Measurements from ENCODE around the gene PLCH2.
A peak's percentile ranks its signal among the peaks of the same experiment; 100 is the strongest.

Gene PLCH2

GRCh38 chr1:2460996-2461751, 14.9 kb upstream of the PLCH2 start:
- no peak for DNase-seq

GRCh38 chr1:2462819-2463218, 13.3 kb upstream of the PLCH2 start:
- DNase-seq = no peak

GRCh38 chr1:2463396-2463795, 12.7 kb upstream of the PLCH2 start:
- no peak for DNase-seq

GRCh38 chr1:2465371-2466269, 10.5 kb upstream of the PLCH2 start:
- no peak for DNase-seq

DNA sequence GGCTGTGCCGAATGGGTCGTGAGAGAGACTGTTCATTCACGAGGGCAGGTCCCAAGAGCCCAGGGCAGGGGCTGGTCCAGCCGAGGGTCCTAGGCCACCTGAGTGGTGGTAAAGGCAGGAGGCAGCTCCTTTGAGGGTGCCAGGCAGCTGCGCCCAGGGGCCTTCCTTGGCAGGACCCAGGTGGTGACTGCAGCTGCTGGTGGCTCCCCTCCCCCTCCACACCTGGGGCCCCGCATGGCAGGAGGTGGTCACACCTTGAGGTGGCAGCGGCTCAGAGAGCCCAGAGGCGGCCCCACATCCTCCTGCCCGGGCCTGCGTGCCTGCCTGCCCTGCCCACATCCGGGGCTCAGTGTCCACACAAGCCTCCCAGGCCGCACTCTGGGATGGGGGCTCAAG, 9.8 kb upstream of the PLCH2 start:
- no peak for DNase-seq

GRCh38 chr1:2466958-2467554, 9.0 kb upstream of the PLCH2 start:
- DNase-seq = no peak

GRCh38 chr1:2468041-2468472, 8.0 kb upstream of the PLCH2 start:
- peak; percentile 20 for DNase-seq

GRCh38 chr1:2468540-2468939, 7.5 kb upstream of the PLCH2 start:
- DNase-seq = no peak

DNA sequence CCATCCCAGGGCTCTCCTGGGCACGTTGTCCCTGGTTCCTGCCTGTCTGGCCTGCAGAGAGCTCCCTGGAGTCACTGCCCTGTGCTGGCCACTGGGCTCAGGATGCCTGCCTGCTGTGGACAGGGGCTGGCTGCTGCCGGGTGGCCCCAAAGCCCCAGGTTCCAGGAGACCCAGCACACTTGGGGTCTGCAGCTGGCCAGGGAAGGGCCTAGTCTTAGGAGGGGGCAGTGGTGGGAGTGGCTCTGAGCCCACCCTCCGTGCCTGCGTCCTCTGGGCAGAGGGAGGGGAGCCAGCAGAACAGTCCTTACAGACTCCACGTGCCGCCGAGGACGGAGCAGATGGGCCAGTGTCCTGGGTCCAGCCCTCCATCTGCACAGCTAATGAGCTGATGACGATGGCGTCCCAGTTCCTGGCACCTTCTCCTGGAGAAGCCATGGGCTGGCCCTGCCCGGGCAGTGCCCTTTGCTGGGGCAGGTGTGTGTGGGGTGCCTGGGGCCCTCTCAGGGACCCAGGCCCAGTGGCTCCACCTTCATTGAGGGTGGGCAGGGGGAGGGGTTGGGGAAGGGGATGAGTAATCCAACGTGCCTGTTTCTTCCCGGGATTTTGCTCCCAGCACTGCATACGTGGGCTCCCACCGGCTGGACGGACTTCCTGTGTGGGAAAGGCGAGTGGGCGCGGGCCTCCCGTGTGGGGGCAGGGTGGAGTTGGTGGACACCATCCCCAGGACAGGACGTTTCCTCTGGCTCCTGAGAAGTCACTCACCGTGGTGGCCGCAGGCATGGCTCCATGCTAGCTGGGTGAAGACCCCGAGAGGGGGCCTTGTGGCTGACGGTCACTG, 6.8 kb upstream of the PLCH2 start:
- DNase-seq = no peak

GRCh38 chr1:2470290-2471158, 5.6 kb upstream of the PLCH2 start:
- DNase-seq = no peak

DNA sequence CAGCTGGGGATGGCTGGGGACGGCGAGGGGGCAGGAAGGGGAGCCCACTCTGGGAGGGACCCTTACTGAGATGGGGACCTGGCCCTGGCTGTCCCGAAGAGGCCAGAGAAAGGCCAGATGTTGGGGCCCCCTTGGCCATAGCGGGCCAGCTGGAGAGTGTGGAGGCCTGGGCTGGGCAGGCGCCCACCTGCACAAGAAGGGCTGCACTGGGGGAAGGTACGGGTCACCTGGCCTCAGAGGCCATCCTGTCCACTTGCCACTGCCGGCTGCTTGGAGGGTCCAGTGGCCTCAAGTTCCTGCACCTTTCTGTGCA, 5.0 kb upstream of the PLCH2 start:
- no peak for DNase-seq

DNA sequence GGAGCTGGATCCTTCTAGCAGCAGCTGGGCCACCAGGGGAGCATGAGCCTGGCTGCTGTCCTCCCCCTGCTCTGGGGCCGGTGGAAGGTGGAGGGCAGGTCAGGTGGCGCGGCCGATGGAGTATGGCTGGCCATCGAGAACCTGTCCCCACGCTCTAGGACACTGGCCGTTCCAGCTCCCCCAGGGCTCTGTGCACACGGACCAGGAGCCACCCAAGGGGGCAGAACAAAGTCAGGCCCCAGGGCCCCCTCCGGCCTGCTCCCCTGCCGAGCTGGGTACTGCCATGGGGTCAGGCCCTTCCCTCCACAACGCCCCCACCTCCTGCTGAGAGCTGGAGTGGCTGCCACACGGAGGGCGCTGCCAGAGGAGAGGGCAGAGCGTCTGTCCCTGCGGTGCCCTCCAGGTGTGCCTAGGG, 4.5 kb upstream of the PLCH2 start:
- no peak for DNase-seq

DNA sequence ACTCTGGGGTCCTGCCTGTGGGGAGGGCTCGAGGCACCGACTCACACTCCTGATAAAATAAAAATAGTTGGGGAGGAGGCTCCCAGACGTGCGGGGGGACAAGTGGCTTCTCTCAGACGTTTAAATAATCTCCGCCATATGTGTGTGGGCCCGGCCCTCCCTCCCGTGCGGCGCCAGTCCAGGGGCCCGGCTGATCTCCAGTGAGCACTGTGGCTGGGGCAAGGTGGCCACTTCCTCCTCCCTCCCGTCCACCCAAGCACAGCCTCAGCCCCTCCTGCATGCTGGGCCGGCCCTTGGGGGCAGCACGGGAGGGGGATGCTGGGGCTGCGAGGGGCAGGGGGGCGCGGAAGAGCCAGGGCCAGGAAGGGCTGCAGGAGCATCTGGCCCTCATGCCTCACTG, 4.0 kb upstream of the PLCH2 start:
- no peak for DNase-seq

DNA sequence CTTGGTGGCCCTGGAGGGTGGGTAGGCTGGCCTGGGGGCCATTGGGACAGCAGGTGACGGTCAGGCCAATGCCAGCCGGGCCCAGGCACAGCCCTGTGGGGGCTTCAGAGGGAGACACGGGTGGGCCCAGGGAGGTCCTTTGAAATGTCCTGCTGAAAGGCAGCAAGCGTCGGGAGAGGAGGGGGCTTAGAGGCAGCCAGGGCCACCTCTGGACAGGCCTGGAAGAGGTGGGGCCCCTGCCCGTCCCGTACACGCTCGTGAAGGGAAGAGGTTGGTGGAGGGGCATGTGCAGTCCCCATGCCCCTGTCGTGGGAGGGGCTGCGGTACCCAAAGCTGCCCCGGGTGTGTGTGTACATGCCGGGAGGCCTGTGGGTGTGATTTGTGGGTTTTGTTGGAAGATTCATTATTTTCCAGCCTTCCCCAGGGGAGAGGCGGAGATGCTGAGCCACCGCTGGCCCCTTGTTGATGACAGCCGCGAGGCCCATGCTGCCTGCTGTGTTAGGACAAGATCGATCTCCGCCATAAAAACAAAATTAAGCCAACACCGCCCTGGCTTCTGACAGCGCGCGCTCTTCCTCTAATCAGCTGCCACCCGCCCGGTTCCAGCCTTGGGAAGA, 3.4 kb upstream of the PLCH2 start:
- DNase-seq = no peak

DNA sequence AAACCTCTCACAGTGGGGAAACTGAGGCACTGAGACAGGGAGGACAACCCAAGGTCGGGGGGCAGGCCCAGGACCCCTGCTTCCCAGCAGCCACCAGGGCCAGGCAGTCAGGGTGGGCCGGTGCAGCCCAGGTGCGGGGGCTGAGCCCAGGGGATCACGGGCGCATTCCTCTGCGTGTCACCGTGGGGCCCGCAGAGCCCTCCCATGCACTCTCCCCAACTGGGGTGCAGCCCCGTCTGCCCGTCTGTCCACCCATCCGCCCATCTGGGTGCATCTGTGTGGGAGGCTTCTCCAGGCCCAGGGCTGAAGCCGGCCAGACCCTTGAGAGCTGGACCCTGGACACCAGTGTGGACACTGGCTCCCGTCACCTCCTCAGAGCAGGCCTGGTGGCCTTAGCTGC, 2.9 kb upstream of the PLCH2 start:
- DNase-seq = no peak

GRCh38 chr1:2474104-2474844, 1.8 kb upstream of the PLCH2 start:
- DNase-seq = no peak

GRCh38 chr1:2474933-2475371, 1.1 kb upstream of the PLCH2 start:
- no peak for DNase-seq

DNA sequence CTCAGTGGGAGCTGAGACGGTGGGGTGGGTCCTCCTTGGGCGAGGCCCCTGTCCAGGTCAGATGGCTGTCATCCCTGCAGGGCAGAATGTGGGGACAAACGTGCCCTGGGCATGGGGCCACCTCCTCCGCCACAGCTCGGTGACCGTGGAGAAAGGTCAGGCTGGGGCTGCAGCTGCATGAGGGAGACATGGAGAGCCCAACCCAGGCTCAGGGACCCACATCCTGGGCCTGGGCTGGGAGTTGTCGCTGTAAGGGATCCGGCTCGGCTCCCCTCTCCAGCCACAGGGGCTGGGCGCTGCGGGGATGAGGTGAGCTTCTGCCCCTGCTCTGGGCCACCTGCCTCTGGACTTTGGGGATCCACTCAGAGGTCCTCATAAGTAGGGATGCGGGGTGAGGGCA, 518 bp upstream of the PLCH2 start:
- DNase-seq = no peak

- DNase-seq = no peak
These were observed 1.2 kb downstream of the PLCH2 start for GRCh38 chr1:2477309-2477708.

- no peak for DNase-seq
These were observed 1.9 kb downstream of the PLCH2 start for GRCh38 chr1:2477791-2478499.

Measured in central memory CD4-positive, alpha-beta T cell (primary cell).